NCI-H460 (cell line): ENCODE measurements around the gene CHMP2A. TPM values are rescaled to one million over a fixed set of nuclear protein-coding genes. Genes with fewer than 3 reads are reported as not detected.
"Not testable (repeated sequence)": the region's sequence is repeated elsewhere in the genome, so short reads cannot be mapped to it uniquely, and the experiment has no call there.

Experiments used
- DNase-seq: peaks from one replicate; pipeline ENCODE4 v3.0.0-alpha.2; 2016; ENCODE audit warnings: low read depth; ENCODE audit errors: extremely low read depth
- small RNA-seq, 2 experiments: library from RNA; depleted of rRNA; stranded (forward); fragments of <200 nt; gene quantifications; one replicate each; pipeline ENCODE3, GENCODE V24; 2014
- total RNA-seq: library from RNA; depleted of rRNA; stranded (reverse); fragments of >200 nt; shearing (Covaris generic); gene quantifications from 2 replicates; pipeline ENCODE4 v1.2.3, GENCODE V29; 2014; rRNA removed

Gene CHMP2A
- total RNA-seq, 1 experiment from 2014 or later = 102 TPM

- DNase-seq = peak; percentile 85
Measured at GRCh38 chr19:58513694-58514563, 41.0 kb downstream of the CHMP2A start.

GRCh38 chr19:58513213-58513693 lies 41.7 kb downstream of the CHMP2A start:
- DNase-seq = no peak

GRCh38 chr19:58511353-58512208 lies 43.3 kb downstream of the CHMP2A start, which contains the start of gene SLC27A5:
SLC27A5 (minus strand) TSS chr19:58511992; CDS start chr19:58511955, 37 bp downstream.
- DNase-seq = no peak

GRCh38 chr19:58510084-58510862 lies 44.6 kb downstream of the CHMP2A start:
- DNase-seq = no peak

- DNase-seq = no peak
Measured at GRCh38 chr19:58509731-58510083, 45.2 kb downstream of the CHMP2A start.

- DNase-seq = not testable (repeated sequence)
Measured at GRCh38 chr19:58507602-58508223, 47.2 kb downstream of the CHMP2A start.

Small RNA genes within 50 kb of the gene (small RNA-seq; reads per million reads assigned to genes)
- 0.02 to 0.53 reads per million in 2 experiments for gene MIR6807
- 0.02 to 0.12 reads per million in 2 experiments for gene RN7SL525P

Other genes with a start within 250 kb of the CHMP2A start
- 42.4 and 43.2 TPM in 2 replicates for gene ERVK3-1, start 249.7 kb downstream of the CHMP2A start, total RNA-seq
- gene ZSCAN22, start 228.1 kb downstream of the CHMP2A start, total RNA-seq = 2.4 and 2.5 TPM in 2 replicates
- 4.1 and 9.1 TPM in 2 replicates for gene A1BG, start 201.6 kb downstream of the CHMP2A start, total RNA-seq
- 2.1 TPM in 2 replicates for gene ZNF497, start 192.4 kb downstream of the CHMP2A start, total RNA-seq
- 0.30 and 0.78 TPM in 2 replicates for gene ZNF837, start 174.1 kb downstream of the CHMP2A start, total RNA-seq
- 1,933 and 2,287 TPM in 2 replicates for gene RPS5, start 167.8 kb downstream of the CHMP2A start, total RNA-seq
- gene RNF225, start 159.4 kb downstream of the CHMP2A start, total RNA-seq = 0.26 TPM in 1 of 2 replicates, not detected in the other
- 14.7 and 15.7 TPM in 2 replicates for gene ZNF584, start 146.5 kb downstream of the CHMP2A start, total RNA-seq
- 2.1 and 2.4 TPM in 2 replicates for gene ZNF132, start 115.0 kb downstream of the CHMP2A start, total RNA-seq
- 2.8 and 3.0 TPM in 2 replicates for gene ZNF324B, start 103.5 kb downstream of the CHMP2A start, total RNA-seq
- gene ZNF324, start 88.0 kb downstream of the CHMP2A start, total RNA-seq = 3.1 and 4.7 TPM in 2 replicates
- 3.7 and 5.1 TPM in 2 replicates for gene ZNF446, start 78.8 kb downstream of the CHMP2A start, total RNA-seq
- 20.5 and 27.8 TPM in 2 replicates for gene SLC27A5, start 43.1 kb downstream of the CHMP2A start, total RNA-seq
- 3.8 and 4.9 TPM in 2 replicates for gene ZBTB45, start 35.3 kb downstream of the CHMP2A start, total RNA-seq
- 246 and 252 TPM in 2 replicates for gene TRIM28, start 11.0 kb downstream of the CHMP2A start, total RNA-seq
- gene UBE2M, start 3.5 kb upstream of the CHMP2A start, total RNA-seq = 90.5 and 94.6 TPM in 2 replicates
- 16.5 and 20.8 TPM in 2 replicates for gene MZF1, start 18.2 kb upstream of the CHMP2A start, total RNA-seq